Measurements from ENCODE around the gene SRRM4.
A peak's percentile ranks its signal among the peaks of the same experiment; 100 is the strongest.
"Not testable (repeated sequence)": the region's sequence is repeated elsewhere in the genome, so short reads cannot be mapped to it uniquely, and the experiment has no call there.

The SRRM4 gene

GRCh38 chr12:119008691-119009221 is 27.4 kb downstream of the SRRM4 start:
- DNase-seq (ENCODE audit: low read depth in 3 of 3) = no peak

DNA sequence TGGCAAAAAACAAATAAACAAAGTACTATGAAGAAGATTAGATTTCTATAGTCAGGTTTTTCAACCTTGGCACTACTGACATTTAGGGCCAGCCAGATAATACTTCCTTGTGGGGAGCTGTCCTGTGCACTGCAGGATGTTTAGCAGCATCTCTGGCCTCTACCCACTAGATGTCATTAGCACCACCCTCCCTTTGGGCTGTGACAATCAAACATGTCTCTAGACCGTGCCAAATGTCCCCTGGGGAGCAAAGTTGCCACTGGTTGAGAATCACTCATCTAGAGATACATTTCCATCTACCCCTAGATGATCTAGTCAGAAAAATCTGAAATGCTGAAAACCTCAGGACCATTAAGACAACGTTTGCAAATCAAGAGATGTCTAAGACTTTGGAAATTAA is 29.9 kb downstream of the SRRM4 start:
- DNase-seq (ENCODE audit: low read depth in 3 of 3) = no peak

GRCh38 chr12:119012179-119012578 is 30.8 kb downstream of the SRRM4 start:
- DNase-seq (ENCODE audit: low read depth in 3 of 3) = no peak

GRCh38 chr12:119013023-119013422 is 31.7 kb downstream of the SRRM4 start:
- no peak for DNase-seq (ENCODE audit: low read depth in 3 of 3)

DNA sequence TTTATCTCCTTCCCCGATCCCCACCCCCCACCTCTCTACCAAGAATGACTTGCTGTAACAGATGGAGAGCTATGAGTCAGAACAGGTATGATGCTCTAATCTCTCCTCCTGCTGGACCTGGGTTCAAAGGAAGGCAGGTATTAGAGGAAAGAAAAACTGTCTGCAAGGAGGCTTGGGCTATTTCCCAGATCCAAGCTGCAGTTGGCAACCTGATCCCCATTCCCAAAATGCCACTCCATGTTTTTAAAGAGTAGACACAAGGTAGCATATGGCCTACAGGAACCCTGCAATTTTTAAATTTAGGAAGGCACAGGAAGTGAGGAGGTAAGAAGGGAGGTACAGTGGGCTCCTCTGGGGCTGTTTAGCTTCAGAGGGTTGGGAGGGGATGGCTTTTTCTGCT is 33.0 kb downstream of the SRRM4 start:
- no peak for DNase-seq (ENCODE audit: low read depth in 3 of 3)

GRCh38 chr12:119016715-119017114 is 35.4 kb downstream of the SRRM4 start:
- DNase-seq (ENCODE audit: low read depth in 3 of 3) = no peak

GRCh38 chr12:119019166-119019565 is 37.8 kb downstream of the SRRM4 start:
- no peak for DNase-seq (ENCODE audit: low read depth in 3 of 3)

DNA sequence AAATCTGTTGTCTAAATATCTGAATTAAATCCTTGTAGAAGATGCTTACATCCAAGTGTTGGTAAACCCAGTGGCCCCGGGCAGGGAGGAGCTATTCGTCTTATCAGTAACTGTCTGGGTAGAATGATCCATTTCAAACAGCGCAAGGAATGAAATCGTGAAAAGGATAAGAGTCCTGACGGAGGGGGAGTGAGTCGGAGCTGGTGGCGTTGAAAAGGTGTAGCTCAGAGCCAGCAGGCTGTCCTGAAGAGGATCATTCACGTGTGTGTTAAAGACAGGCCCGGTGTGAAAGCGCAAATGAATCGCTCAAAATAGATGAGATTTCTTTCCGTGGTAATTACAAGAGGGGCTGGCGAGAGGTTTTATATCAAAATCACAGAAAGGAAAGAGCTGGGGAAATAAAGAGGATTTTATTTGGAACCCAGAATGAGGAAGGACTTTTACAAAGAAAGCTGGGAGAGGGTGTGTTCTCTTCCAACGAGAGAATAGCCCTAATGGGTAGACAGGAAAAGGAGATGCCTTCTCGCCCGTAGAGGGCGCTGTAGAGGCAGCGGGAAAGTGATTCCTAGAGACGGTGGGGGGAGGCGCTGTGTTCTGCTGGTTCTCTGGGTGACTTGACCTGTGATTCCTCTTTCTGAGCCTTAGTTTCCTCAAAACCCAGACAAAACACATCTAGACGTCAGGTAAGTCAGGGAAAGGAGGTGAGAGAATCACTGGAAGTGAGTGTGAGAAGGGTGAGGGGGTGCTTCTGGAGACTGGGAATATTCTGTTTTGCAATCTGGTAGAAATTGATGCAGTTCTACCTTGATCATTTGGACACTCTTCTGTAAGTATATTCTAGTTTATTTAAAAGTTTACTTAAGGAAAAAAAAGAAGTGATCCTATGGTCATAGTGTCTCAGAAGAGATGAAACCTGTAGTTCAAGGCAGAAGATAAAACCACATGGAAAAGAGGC is 39.3 kb downstream of the SRRM4 start:
- peak in 2 of 3 donors; percentile 3 to 4 for DNase-seq (ENCODE audit: low read depth in 3 of 3)

GRCh38 chr12:119024356-119024755 is 43.0 kb downstream of the SRRM4 start:
- DNase-seq (ENCODE audit: low read depth in 3 of 3) = no peak

- DNase-seq (ENCODE audit: low read depth in 3 of 3) = no peak
These were observed 44.4 kb downstream of the SRRM4 start for GRCh38 chr12:119025786-119026185.

GRCh38 chr12:119033332-119033731 is 52.0 kb downstream of the SRRM4 start:
- not testable (repeated sequence) for DNase-seq (ENCODE audit: low read depth in 3 of 3)

- no peak for DNase-seq (ENCODE audit: low read depth in 3 of 3)
These were observed 55.8 kb downstream of the SRRM4 start for GRCh38 chr12:119036878-119037825.

DNA sequence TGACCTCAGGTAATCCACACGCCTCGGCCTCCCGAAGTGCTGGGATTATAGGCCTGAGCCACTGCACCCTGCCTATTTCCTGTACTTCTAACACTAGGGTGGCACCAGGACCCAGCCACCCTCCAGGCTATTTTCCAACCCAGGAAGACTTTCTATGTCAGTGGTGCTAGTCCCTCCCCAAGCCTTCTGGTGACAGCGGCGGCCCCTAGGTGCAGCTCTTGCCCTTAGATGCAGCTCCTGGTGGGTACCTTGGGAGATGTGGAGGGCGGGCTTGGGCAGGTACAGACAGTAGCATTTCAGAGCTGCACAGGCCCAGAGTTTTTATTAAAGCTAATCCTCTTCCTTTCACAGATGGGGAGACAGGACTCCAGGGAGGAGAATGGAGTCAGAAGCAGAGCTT is 62.8 kb downstream of the SRRM4 start:
- DNase-seq (ENCODE audit: low read depth in 3 of 3) = no peak

GRCh38 chr12:119047641-119048040 is 66.3 kb downstream of the SRRM4 start:
- no peak for DNase-seq (ENCODE audit: low read depth in 3 of 3)

- DNase-seq (ENCODE audit: low read depth in 3 of 3) = no peak
These were observed 69.3 kb downstream of the SRRM4 start for GRCh38 chr12:119050663-119051062.

GRCh38 chr12:119051474-119051873 is 70.1 kb downstream of the SRRM4 start:
- DNase-seq (ENCODE audit: low read depth in 3 of 3) = no peak

DNA sequence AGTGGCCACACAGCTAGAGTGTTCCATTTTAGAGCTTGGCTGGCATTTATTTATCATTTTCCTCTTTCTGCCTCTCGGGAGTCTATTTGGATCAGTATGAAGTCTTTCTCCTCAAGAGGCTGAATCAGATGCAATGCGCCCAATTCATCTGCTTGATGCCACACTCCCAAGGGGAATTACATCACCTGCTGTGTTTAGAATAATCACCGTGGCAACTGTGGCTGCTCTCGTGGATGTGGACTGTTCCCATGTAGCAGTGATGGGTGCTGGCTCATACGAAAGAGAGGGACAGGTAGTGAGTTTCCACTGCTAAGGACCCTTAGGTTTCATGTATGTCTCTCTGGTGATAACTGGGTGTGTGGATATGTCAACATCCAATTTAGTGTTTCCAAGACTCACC is 70.7 kb downstream of the SRRM4 start:
- DNase-seq (ENCODE audit: low read depth in 3 of 3) = no peak

- DNase-seq (ENCODE audit: low read depth in 3 of 3) = no peak
These were observed 74.6 kb downstream of the SRRM4 start for GRCh38 chr12:119055977-119056376.

DNA sequence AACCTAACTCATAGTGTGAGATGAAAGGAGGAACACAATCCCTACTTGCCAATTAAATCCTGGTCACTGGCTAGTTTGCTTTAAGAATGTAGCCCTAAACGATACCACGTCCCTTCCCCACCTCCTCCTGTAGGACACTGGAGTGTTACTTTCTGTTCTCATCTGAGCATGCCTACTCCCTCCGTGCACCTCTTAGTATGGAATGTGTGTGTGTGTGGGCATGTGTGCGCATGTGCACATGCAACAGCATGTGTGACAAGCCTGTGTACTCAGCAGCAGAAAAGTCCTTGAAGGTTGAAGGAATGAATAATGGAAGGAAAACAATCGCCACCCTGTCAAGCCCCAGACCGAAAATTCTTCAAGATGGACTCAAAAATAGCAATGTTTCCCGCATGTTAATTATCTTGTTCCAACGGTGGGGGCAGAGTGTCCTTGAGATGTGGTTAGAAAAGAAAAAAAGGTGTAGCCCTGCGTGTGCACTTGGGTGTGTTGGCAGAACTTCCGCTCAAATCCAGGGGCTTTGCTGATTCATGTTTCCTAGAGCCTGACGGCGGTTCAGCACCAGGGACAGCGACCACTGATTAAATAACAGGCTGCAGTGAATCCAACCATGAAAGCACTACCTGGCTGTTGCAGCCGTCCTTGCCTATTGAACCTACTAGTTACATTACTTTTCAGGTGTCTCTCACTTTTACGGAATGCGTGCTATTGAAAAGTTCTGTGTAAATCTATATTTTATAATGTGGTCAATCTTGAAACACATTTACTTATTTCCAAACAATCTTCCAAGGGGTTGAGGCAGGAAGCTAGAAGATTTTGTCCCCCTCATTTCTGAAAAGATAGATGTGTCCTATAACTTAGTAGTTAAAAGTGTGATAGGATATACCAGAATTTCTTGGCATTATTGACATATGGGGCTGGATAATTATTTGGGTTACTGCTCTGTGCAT is 79.8 kb downstream of the SRRM4 start:
- DNase-seq (ENCODE audit: low read depth in 3 of 3) = peak in 1 of 3 donors; percentile 3

GRCh38 chr12:119068129-119068856 is 87.0 kb downstream of the SRRM4 start:
- no peak for DNase-seq (ENCODE audit: low read depth in 3 of 3)

Data from stimulated activated CD4-positive, alpha-beta T cell treated with anti-CD3 and anti-CD28 coated beads, TNF-alpha, amount 100 ng/mL, for 48 hours (primary cell).